Measurements from ENCODE around the gene S100A6.

S100A6 gene

GRCh38 chr1:153507926-153508583 is 27.7 kb downstream of the S100A6 start:
- in situ Hi-C loops (cut with MboI; ENCODE audit: low sequenced_read_pairs): loop anchor here (25.0 kb wide), 2 partner anchors 254 to 479 kb away; partner anchors contain the start of genes JTB, RAB13 and RPS27

GRCh38 chr1:153506831-153507413 is 28.9 kb downstream of the S100A6 start:
- in situ Hi-C loops (cut with MboI; ENCODE audit: low sequenced_read_pairs): loop anchor here (25.0 kb wide), 2 partner anchors 255 to 480 kb away; partner anchors contain the start of genes JTB, RAB13 and RPS27

- in situ Hi-C loops (cut with MboI; ENCODE audit: low sequenced_read_pairs): loop anchor here (25.0 kb wide), 2 partner anchors 256 to 481 kb away; partner anchors contain the start of genes JTB, RAB13 and RPS27
Observed at GRCh38 chr1:153506386-153506785, 29.4 kb downstream of the S100A6 start.

- in situ Hi-C loops (cut with MboI; ENCODE audit: low sequenced_read_pairs): loop anchor here (25.0 kb wide), 2 partner anchors 257 to 482 kb away; partner anchors contain the start of genes JTB, RAB13 and RPS27
Observed at GRCh38 chr1:153505576-153505975, 30.2 kb downstream of the S100A6 start.

- in situ Hi-C loops (cut with MboI; ENCODE audit: low sequenced_read_pairs): loop anchor here (25.0 kb wide), 2 partner anchors 259 to 484 kb away; partner anchors contain the start of genes JTB, RAB13 and RPS27
Observed at GRCh38 chr1:153503766-153504165, 32.0 kb downstream of the S100A6 start.

- in situ Hi-C loops (cut with MboI; ENCODE audit: low sequenced_read_pairs): loop anchor here (5.0 kb wide), 1 partner anchor 146 kb away; no protein-coding TSS in a partner anchor
Observed at GRCh38 chr1:153498746-153499145, 37.0 kb downstream of the S100A6 start.

GRCh38 chr1:153495536-153495935 is 40.3 kb downstream of the S100A6 start:
- in situ Hi-C loops (cut with MboI; ENCODE audit: low sequenced_read_pairs): loop anchor here (5.0 kb wide), 1 partner anchor 143 kb away; no protein-coding TSS in a partner anchor

GRCh38 chr1:153494976-153495535 is 40.7 kb downstream of the S100A6 start:
- in situ Hi-C loops (cut with MboI; ENCODE audit: low sequenced_read_pairs): loop anchor here (5.0 kb wide), 1 partner anchor 143 kb away; no protein-coding TSS in a partner anchor

- in situ Hi-C loops (cut with MboI; ENCODE audit: low sequenced_read_pairs): no loop called here
Observed at GRCh38 chr1:153493343-153493960, 42.3 kb downstream of the S100A6 start.

- in situ Hi-C loops (cut with MboI; ENCODE audit: low sequenced_read_pairs): no loop called here
Observed at GRCh38 chr1:153490272-153491051, 45.3 kb downstream of the S100A6 start.

GRCh38 chr1:153488731-153489130 is 47.1 kb downstream of the S100A6 start:
- in situ Hi-C loops (cut with MboI; ENCODE audit: low sequenced_read_pairs): no loop called here

GRCh38 chr1:153487707-153488106 is 48.1 kb downstream of the S100A6 start:
- in situ Hi-C loops (cut with MboI; ENCODE audit: low sequenced_read_pairs): no loop called here

- in situ Hi-C loops (cut with MboI; ENCODE audit: low sequenced_read_pairs): no loop called here
Observed at GRCh38 chr1:153485863-153486262, 49.9 kb downstream of the S100A6 start.

Data from HL-60/S4 treated with retinoic acid at 250 ng/mL for 4 days and 3 days (cell line).